ENCODE data around the gene JAM2. TPM values are rescaled to one million over a fixed set of nuclear protein-coding genes. Genes with fewer than 3 reads are reported as not detected.

JAM2 gene
- polyA plus RNA-seq, 2 of the 4 experiments (the other 2 are of a cell fraction) = 0.01 TPM

- no peak for ATAC-seq
- DNase-seq (ENCODE audit: low read depth in 1 of 2, low spot score in 1 of 2) = no peak
- ChIA-PET POLR2A (no interaction called here), CTCF (no interaction called here)
- 87% methylated on average over 3 of the region's 3 CpGs for WGBS (ENCODE audit: missing lambda C conversion rate)
- Histone ChIP-seq H3K9me3 (no peaks in the 10 kb centered on the region), H3K4me2 (no peak overlapping the region), H3K4me3 (no peak overlapping the region), H3K4me1 (no peaks in the 10 kb centered on the region), H3K27ac (no peak overlapping the region)
- no peak for FAIRE-seq
- TF ChIP-seq RARB (CRISPR knock-in tag; IDR thresholded peaks at IDR 0.05) (no peak), TFCP2L1 (CRISPR knock-in tag; IDR thresholded peaks at IDR 0.05) (no peak), POLR2A (IDR thresholded peaks at IDR 0.05; ENCODE audit: low read length) (no peak), FOSB (CRISPR knock-in tag; IDR thresholded peaks at IDR 0.05) (no peak), ESRRA (IDR thresholded peaks at IDR 0.05; ENCODE audit: borderline replicate concordance, low read length) (no peak), GATA3 (IDR thresholded peaks at IDR 0.05; ENCODE audit: borderline replicate concordance) (no peak), HOXB5 (CRISPR knock-in tag; IDR thresholded peaks at IDR 0.05) (no peak), POLR2AphosphoS2 (conservative IDR thresholded peaks at IDR 0.05; ENCODE audit: low read length) (no peak), REST (IDR thresholded peaks at IDR 0.05) (no peak), ZC3H11A (IDR thresholded peaks at IDR 0.05) (no peak), USF2 (IDR thresholded peaks at IDR 0.05) (no peak)
These were observed 103.8 kb downstream of the JAM2 start for GRCh38 chr21:25742900-25743299.

GRCh38 chr21:25744854-25745253 is 105.8 kb downstream of the JAM2 start:
- no peak overlapping the region for H3K4me3 ChIP-seq
- FAIRE-seq (no peak), ATAC-seq (no peak), DNase-seq (ENCODE audit: low read depth in 1 of 2, low spot score in 1 of 2) (no peak)
- WGBS (ENCODE audit: missing lambda C conversion rate) = 98% methylated on average over 2 of the region's 2 CpGs
- H3K4me1 ChIP-seq = no peaks in the 10 kb centered on the region
- no peak overlapping the region for H3K4me2 ChIP-seq
- POLR2A ChIA-PET = no interaction called here
- no peaks in the 10 kb centered on the region for H3K9me3 ChIP-seq
- CTCF ChIA-PET = interaction anchor here (0.6 kb wide), 2 partner anchors 13 to 155 kb away, joined by 3 to 4 read pairs; no protein-coding TSS in a partner anchor
- TF ChIP-seq ATOH8 (CRISPR knock-in tag; IDR thresholded peaks at IDR 0.05; ENCODE audit: low read depth) = no peak
- TF ChIP-seq FOSB (CRISPR knock-in tag; IDR thresholded peaks at IDR 0.05) = no peak
- TF ChIP-seq RARB (CRISPR knock-in tag; IDR thresholded peaks at IDR 0.05) = no peak
- TF ChIP-seq HEYL (CRISPR knock-in tag; IDR thresholded peaks at IDR 0.05) = no peak
- no peak for TF ChIP-seq USF2 (IDR thresholded peaks at IDR 0.05)
- TF ChIP-seq POLR2AphosphoS2 (conservative IDR thresholded peaks at IDR 0.05; ENCODE audit: low read length) = no peak
- no peak for TF ChIP-seq E2F6 (IDR thresholded peaks at IDR 0.05; ENCODE audit: borderline replicate concordance, low read depth)
- TF ChIP-seq MAZ (IDR thresholded peaks at IDR 0.05; ENCODE audit: borderline replicate concordance, low read depth, low read length) = no peak
- no peak for TF ChIP-seq RNF2 (IDR thresholded peaks at IDR 0.05; ENCODE audit: borderline replicate concordance, low read depth)
- no peak for TF ChIP-seq ZC3H11A (IDR thresholded peaks at IDR 0.05)
- TF ChIP-seq ELK1 (IDR thresholded peaks at IDR 0.05; ENCODE audit: low read depth, low read length) = no peak
- no peak for TF ChIP-seq CHD2 (IDR thresholded peaks at IDR 0.05; ENCODE audit: low read length, partially characterized antibody)
- TF ChIP-seq JUN (IDR thresholded peaks at IDR 0.05) = no peak
- TF ChIP-seq CTCF (IDR thresholded peaks at IDR 0.05) = no peak
- TF ChIP-seq ZNF302 (CRISPR knock-in tag; IDR thresholded peaks at IDR 0.05) = no peak
- H3K27ac ChIP-seq = no peak overlapping the region
